BJ (cell line): ENCODE results near the gene STXBP4. TPM values are rescaled to one million over a fixed set of nuclear protein-coding genes. Genes with fewer than 3 reads are reported as not detected.

Experiments
- CTCF ChIA-PET: fragments of 350-600 bp; formaldehyde crosslinking; extraction: SDS; loops from one replicate; lab custom pipeline; 2021; ENCODE audit warnings: antibody characterized with exemption, inconsistent platforms; lab: Yijun Ruan, JAX
- POLR2A ChIA-PET: fragments of 300-600 bp; sonication (Branson Sonifier 250); formaldehyde crosslinking; extraction: SDS; loops from one replicate; lab custom pipeline; 2021; ENCODE audit warnings: antibody characterized with exemption; lab: Charles Lee
- DNase-seq: peaks from one replicate; pipeline ENCODE4 v3.0.0-alpha.2; 2011; ENCODE audit warnings: low read depth
- H3K27me3 ChIP-seq: 2 replicates; pipeline ENCODE4 v1.6.0; 2011; ENCODE audit warnings: low read length; ENCODE audit not compliant: control insufficient read depth, insufficient read depth
- H3K36me3 ChIP-seq: 2 replicates; pipeline ENCODE4 v1.5.1; 2011; ENCODE audit warnings: low read length; ENCODE audit not compliant: control insufficient read depth, insufficient read depth
- H3K4me3 ChIP-seq: 2 replicates; pipeline ENCODE4 v1.5.1; 2011; ENCODE audit warnings: low read depth, mild to moderate bottlenecking, control low read depth, low read length
- CTCF ChIP-seq: IDR thresholded peaks from 2 replicates; pipeline ENCODE4 v1.5.1; 2011; ENCODE audit warnings: low read depth, mild to moderate bottlenecking, control low read depth, inconsistent platforms, low read length, moderate library complexity; ENCODE audit not compliant: insufficient read depth
- polyA plus RNA-seq: library from polyadenylated mRNA; depleted of rRNA; stranded (reverse); fragments of >200 nt; gene quantifications from 2 replicates; pipeline ENCODE4 v1.2.3, GENCODE V29; 2011

The STXBP4 gene
- polyA plus RNA-seq, 1 experiment, result 1.8 TPM

DNA sequence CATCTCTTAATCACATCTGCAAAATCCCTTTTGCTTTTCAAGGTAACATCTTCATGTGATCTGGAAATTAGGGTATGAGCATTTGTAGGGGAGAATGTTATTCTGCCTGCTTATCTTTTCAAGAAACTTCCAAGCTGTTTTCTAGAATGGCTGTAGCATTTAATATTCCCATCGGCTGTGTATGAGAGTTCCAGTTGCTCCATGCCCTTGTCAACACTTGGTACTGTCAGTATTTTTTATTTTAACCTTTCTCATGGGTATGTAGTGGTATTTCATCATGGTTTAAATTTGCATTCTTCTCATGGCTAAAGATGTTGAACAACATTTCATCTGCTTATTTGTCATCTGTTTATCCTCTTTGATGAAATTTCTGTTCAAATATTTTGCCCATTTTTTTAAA, 205.6 kb downstream of the STXBP4 start:
- Histone ChIP-seq H3K4me3 (no peak overlapping the region), H3K36me3 (no peaks in the 10 kb centered on the region), H3K27me3 (no peaks in the 10 kb centered on the region)
- ChIA-PET POLR2A (no interaction called here), CTCF (no interaction called here)
- no peak for TF ChIP-seq CTCF
- DNase-seq, result no peak

DNA sequence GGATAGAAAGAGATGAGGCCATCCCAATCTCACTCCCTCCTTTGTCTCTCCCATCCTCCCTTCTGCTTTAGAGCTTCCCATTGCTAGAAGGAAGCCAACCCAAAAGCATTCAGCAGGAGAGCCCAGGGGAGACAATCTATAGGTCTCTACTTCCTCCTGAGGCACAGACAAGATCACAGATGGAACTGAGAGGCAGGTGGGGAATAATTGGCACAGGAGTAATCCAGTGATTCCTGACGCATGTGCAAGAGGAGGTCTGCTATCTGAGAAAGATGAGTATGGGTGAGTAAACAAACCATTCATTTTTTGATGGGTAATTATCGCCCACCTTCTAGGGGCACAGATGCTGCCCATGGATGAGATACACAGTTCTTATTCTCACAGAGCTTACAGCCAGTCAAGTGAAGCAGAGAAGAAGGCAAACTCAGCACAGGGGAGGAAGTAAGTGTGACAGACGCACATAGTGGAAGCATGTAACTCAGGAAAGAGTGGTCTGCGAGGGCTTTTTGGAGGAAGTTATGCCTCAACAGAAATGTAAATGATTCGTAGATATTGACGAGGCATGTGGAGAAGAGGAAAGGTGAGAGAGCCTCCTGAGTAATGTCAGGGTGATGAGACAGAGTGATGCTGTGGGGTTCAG, 207.3 kb downstream of the STXBP4 start:
- Histone ChIP-seq H3K4me3 (no peak overlapping the region), H3K27me3 (no peaks in the 10 kb centered on the region), H3K36me3 (no peaks in the 10 kb centered on the region)
- DNase-seq, result no peak
- CTCF ChIA-PET, result interaction anchor here (1.0 kb wide), 1 partner anchor 12 kb away, joined by 4 read pairs; no protein-coding TSS in a partner anchor
- POLR2A ChIA-PET, result no interaction called here
- no peak for TF ChIP-seq CTCF

DNA sequence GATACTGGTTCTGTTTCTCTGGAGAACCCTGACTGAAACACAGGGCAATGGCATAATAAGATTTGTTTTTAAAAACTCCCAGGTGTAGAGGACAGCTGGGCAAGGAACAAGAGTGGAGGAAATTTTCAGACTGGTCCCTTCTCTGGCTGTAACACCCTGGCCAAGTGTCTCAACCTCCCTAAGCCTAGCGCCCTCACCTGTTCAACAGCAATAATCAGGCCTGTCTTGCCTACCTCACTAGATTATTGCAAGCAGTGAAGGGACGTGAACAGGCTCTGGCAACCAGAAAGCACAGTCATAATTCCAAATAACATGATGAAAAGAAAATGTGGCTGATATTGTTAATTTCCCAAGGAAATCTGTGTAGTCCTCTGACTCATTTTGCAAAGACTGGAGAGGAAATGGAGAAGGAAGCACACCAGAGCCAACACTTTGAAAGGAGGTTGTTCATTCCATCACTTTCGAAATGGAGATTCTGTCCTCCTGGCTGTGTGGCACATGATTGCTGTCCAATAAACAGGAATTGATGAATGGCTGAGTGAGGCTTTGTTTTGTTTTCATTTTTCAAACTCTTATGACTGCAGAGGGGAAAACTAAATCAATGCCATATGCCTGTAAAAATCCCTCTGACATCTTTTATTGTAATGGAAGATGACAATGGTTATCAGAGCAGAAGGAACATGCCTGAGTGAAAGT, 208.7 kb downstream of the STXBP4 start:
- Histone ChIP-seq H3K27me3 (no peaks in the 10 kb centered on the region), H3K4me3 (no peak overlapping the region), H3K36me3 (no peaks in the 10 kb centered on the region)
- no peak for TF ChIP-seq CTCF
- no peak for DNase-seq
- CTCF ChIA-PET, result no interaction called here
- POLR2A ChIA-PET, result no interaction called here

DNA sequence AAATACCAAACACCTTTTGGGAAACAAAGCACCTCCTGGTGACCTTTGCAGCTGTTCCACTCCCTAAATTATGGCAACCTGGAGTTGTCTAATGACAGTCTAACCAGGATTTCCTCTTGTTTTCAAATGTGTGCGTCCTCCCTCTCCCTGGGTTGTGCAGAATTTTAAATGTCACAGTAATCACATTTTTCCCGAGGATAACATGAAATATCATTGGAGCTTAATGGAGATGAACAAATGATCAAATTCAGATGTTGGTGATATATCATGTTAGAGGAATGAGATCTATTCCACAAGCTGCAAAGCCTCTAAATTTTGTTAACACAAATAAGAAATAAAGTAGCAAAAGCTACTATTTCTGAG, 209.3 kb downstream of the STXBP4 start:
- DNase-seq, result no peak
- Histone ChIP-seq H3K27me3 (no peaks in the 10 kb centered on the region), H3K4me3 (no peak overlapping the region), H3K36me3 (no peaks in the 10 kb centered on the region)
- CTCF ChIA-PET, result no interaction called here
- no peak for TF ChIP-seq CTCF
- POLR2A ChIA-PET, result no interaction called here

GRCh38 chr17:55186937-55187770, 218.6 kb downstream of the STXBP4 start:
- no peak for DNase-seq
- no peak for TF ChIP-seq CTCF
- CTCF ChIA-PET, result interaction anchor here (0.6 to 1.1 kb wide), 2 partner anchors 9 to 14 kb away, joined by 3 to 4 read pairs; no protein-coding TSS in a partner anchor

More at GRCh38 chr17:55186937-55187770, 218.6 kb downstream of the STXBP4 start:
- Histone ChIP-seq H3K27me3 (no peaks in the 10 kb centered on the region), H3K4me3 (no peak overlapping the region), H3K36me3 (no peaks in the 10 kb centered on the region)
- POLR2A ChIA-PET, result no interaction called here
